Hematopoietic multipotent progenitor cell treated with erythropoietin and hydrocortisone succinate and interleukin-3 and kit ligand, for 15 days (in vitro differentiated cells): ENCODE results near the gene LDLRAP1.

ENCODE experiments used
- DNase-seq: peaks from one replicate; pipeline ENCODE4 v3.0.0-alpha.2; 2015; ENCODE audit warnings: low spot score

LDLRAP1 gene

GRCh38 chr1:25562928-25563283 is 19.5 kb downstream of the LDLRAP1 start:
- no peak for DNase-seq

DNA sequence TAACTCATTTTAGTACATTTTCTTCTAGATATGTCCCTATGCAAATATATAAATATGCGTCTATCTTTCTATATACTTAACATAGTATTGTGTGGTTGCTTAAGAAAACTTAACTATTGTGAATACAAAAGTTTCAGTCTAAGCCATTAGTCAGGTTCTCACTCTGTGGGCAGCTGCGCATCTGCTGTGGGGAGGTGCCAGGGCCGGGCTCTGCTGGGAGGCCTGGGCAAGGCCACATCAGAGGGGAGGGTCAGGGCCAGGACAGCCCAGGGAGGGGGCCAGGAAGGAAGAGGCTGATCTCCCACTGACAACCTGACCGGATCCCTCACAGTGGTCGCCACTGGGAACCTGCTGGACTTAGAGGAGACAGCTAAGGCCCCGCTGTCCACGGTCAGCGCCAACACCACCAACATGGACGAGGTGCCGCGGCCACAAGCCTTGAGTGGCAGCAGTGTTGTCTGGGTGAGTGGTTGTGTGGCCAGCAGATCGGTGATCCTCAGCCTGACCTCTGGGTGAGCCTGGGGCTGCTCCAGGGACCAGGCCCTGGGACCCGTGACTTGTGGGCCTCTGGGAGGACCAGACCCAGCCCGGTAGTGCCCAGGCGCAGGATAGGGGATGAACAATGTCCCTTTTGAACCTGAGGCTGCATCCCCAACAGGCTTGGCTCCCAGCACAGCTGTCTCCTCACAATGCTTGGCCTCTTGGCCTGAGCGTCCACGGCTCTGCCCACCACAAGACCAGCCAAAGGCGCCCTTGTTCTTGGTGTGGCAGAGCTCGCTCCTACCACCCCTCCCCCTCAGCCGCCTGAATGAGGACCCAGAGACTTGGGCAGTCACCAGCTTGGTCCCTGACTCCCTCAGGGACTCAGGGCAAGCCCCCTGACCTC is 20.2 kb downstream of the LDLRAP1 start:
- DNase-seq, result no peak

DNA sequence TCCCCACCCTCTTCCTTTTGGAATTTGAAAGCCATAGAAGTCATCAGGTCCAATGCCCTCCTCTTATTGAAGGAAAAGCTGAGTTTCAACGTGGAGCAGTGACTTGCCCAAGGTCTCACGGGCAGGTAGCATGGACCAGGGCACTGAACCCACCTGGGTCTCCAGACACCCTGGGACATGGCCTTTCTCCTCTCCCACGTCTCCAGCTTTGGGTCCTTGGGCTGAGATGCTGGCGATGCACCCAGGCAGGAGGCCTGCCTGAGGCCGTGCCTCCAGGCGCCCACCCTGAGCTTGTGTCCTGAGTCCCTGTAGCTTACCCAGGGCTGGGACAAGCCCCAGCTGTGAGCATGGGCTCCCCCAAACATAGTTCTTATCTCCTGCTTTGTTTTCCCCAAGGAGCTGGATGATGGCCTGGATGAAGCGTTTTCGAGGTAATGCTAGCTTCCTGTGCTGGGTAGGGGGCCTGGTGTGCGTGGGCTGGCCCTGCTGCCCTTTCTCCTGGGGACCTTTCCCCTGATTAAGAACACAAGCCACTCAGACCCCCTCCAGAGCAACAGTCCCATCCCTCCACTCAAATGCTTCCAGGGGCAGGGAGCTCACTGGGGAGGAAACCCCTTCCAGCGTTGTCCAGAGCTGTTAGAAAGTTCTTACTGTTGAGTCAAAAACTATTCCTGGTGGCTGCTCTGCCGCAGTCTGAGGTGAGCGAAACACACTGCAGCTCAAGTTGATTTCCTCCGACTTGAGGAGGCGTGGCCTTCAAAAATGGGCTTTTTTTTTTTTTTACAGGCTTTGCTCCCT is 21.6 kb downstream of the LDLRAP1 start:
- DNase-seq, result no peak

GRCh38 chr1:25565626-25566025 is 22.2 kb downstream of the LDLRAP1 start:
- no peak for DNase-seq

GRCh38 chr1:25566176-25566729 is 22.8 kb downstream of the LDLRAP1 start:
- no peak for DNase-seq

DNA sequence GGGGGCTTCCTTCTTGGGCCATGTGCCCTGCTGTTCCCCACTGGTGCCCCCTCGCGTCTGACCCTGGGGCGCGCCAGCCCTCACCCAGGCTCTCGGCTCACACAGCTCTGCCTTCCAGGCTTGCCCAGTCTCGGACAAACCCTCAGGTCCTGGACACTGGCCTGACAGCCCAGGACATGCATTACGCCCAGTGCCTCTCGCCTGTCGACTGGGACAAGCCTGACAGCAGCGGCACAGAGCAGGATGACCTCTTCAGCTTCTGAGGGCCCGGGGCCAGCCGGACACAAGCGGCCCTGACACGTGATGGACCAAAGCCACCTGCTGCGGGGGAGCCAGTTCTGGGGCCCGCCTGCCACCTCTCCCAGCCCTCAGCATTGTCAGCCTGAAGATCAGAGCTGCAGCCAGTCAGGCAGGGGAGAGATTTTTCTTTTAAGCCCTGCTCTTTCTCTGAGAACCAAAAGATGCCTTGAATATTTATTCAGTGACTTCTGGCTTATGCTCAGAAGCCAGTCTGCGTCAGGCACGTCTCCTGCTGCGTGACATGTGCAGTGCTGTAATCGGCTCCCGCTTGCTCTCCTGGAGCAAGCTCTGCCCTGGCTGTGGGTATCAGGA is 23.4 kb downstream of the LDLRAP1 start:
- DNase-seq, result no peak

GRCh38 chr1:25567710-25568089 is 24.3 kb downstream of the LDLRAP1 start:
- no peak for DNase-seq

GRCh38 chr1:25568090-25568833 is 24.9 kb downstream of the LDLRAP1 start:
- no peak for DNase-seq

GRCh38 chr1:25568834-25569596 is 25.6 kb downstream of the LDLRAP1 start:
- DNase-seq, result no peak

DNA sequence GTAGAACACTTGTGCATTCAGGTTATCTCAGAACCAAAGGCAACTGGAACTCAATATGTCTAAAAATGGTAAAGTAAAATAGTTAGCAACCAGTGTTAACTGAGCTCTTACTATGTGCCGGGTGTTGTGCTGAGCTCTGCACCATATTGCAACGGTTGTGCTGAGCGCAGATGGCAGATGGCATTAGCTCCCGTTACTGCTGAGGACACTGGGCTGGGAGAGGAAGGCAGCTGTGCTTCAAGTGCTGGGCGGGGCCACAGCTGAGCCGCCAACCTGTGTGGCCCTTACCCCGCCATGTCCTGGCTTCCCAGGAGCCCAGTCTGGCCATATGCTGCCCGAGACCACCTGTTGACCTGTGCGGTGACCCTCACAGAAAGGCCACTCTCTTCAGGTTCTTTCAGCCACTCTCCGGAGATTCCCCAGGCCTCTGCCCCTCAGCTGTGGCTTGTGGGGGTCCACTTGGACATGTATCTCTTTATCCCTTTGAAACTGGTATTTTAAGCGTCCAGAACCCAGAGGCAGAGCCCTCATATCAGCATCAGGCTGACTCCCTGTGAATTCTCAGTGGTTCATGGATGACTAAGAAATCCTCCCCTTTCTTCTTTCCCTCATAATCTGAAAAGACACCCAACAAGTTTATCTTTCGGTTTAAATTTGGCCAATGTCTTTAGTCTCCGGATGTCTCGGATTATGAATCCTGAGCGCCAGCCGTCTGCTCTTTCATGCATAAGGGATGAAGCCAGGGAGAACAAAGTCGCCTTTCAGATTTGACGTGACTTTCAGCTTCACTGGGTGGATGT is 26.4 kb downstream of the LDLRAP1 start:
- no peak for DNase-seq

GRCh38 chr1:25570798-25571521 is 27.6 kb downstream of the LDLRAP1 start:
- DNase-seq, result no peak

- no peak for DNase-seq
These were observed 28.1 kb downstream of the LDLRAP1 start for GRCh38 chr1:25571522-25571970.

- no peak for DNase-seq
These were observed 28.7 kb downstream of the LDLRAP1 start for GRCh38 chr1:25572107-25572506.

DNA sequence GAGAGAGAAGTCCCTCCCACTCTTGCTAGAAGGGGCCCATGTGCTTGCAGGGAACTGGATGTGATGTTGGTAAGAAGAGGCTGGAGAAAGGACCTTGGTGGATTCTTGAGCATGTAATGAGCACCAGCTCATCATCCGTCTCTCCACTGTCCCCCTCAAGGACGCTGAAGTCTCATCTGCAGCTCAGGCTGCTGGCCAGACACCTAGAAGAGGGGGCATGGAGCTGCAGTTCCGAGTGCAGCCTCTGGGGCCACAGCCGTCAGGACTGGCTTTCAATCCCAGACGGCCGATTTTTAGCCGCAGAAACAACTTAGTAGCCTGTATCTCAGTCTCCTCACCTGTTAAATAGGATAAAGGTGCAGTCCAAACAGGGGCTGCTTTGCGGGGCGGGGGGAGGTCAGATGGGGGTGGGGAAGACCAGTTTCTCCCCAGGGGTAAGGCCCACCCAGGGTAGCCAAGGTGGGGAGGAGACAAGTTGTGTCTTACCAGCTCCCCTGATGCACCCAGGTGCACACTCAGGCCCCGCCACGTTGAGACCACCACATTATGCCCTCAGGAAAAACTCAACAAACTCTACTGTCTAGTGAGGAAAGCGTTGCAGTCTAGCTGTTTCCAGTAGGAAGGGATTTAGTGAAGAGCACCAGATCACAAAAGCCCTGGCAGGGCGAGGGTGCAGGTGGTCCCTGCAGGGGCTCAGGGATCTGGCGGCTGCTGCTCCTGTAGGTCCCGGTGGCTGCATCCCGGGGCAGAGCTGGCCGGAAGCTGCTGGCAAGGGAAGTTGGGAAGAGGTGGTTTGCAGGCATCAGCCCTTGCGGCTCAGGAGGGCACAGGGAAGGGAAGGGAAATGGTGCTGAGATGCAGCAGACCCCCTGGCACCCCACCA is 29.5 kb downstream of the LDLRAP1 start:
- DNase-seq, result peak; percentile 8

GRCh38 chr1:25573591-25573930 is 30.2 kb downstream of the LDLRAP1 start:
- DNase-seq, result no peak

GRCh38 chr1:25573961-25574360 is 30.6 kb downstream of the LDLRAP1 start:
- no peak for DNase-seq

GRCh38 chr1:25575191-25575590 is 31.8 kb downstream of the LDLRAP1 start:
- no peak for DNase-seq

DNA sequence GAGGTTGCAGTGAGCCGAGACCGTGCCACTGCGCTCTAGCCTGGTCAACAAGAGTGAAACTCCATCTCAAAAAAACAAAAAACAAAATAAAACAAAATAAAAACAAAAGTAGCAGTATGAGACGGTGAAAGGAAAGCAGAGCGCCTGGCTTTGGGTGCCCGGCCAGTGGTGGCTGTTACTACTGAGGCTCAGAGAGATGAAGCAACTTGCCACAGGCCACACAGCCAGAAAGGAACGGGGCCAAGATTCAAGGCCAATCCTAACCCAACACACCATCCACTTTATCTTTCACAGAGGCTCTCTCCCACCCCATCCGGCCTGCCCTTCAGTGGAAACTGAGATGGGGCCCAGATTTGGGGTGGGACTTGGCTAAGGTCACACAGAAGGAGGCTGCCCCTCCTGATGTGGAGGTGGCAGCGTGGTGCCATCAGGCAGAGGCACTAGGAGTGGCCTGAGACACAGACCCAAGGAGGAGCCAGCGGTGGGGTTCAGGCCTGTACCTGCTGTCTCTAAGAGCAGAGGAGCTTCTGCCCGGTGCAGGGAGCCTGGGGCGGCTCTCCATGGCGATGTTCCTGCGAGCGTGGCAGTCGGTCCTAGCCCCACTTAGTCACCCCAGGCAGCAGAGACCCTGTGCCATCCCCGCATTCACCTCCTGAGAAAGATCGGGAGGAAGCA is 33.2 kb downstream of the LDLRAP1 start:
- DNase-seq, result no peak
